Left ventricle myocardium inferior (tissue), 1 donor: Measurements from ENCODE around the gene JPT2. TPM values are rescaled to one million over a fixed set of nuclear protein-coding genes. Genes with fewer than 3 reads are reported as not detected.

Experiments used
- DNase-seq: peaks from one replicate; pipeline ENCODE4 v3.0.0-alpha.2; 2020
- H3K27ac ChIP-seq: fragments of 200-600 bp; replicated peaks from 2 replicates; pipeline ENCODE4 v1.8.0; 2021
- H3K27me3 ChIP-seq: fragments of 200-600 bp; 2 replicates; pipeline ENCODE4 v1.8.0; 2021; ENCODE audit warnings: low read depth
- H3K36me3 ChIP-seq: fragments of 200-600 bp; 2 replicates; pipeline ENCODE4 v1.8.0; 2021
- H3K4me1 ChIP-seq: fragments of 200-600 bp; 2 replicates; pipeline ENCODE4 v1.8.0; 2021
- H3K4me3 ChIP-seq: fragments of 200-600 bp; 2 replicates; pipeline ENCODE4 v1.8.0; 2021; ENCODE audit warnings: mild to moderate bottlenecking, moderate library complexity
- H3K9me3 ChIP-seq: fragments of 200-600 bp; replicated peaks from 2 replicates; pipeline ENCODE4 v1.8.0; 2021
- intact Hi-C: fragments of 100-400 bp; cut with micrococcal nuclease; formaldehyde crosslinking; loops from one replicate; pipeline ENCODE4 v1.11.0; 2022
- total RNA-seq: library from RNA; stranded (reverse); fragmentation: NEBNext Ultra II Directional; extraction: Animal tissue kit (Norgen Biotek cat#: 25700); gene quantifications from one replicate; pipeline ENCODE4 v1.2.1, GENCODE V29; 2021
- TF ChIP-seq, protein P1 (sequence below): fragments of 200-600 bp; IDR thresholded peaks from 2 replicates; pipeline ENCODE4 v1.8.0; 2021; ENCODE audit warnings: antibody characterized with exemption, mild to moderate bottlenecking, borderline replicate concordance
- donor health status: DM: no; HTN: yes; CAD: no; lungs with severe emphysema.

JPT2 gene
- total RNA-seq, 1 donor from 2014 or later = 30.6 TPM

DNA sequence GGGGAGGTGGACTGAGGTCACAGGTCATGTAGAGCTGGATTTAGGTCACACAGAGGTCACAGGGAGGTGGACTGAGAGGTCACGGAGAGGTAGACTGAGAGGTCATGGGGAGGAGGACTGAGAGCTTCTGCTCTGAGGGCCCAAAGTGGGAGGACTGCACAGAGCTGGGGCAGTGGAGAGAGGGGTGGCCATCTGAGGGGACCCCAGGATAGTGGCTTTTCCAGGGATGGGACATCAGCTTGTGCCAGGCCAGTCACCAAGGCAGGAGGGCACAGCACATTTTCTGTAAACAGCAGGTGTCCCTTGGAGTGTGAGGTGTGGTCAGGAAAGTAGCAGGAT lies 26.1 kb upstream of the JPT2 start:
- TF ChIP-seq, protein P1, sequence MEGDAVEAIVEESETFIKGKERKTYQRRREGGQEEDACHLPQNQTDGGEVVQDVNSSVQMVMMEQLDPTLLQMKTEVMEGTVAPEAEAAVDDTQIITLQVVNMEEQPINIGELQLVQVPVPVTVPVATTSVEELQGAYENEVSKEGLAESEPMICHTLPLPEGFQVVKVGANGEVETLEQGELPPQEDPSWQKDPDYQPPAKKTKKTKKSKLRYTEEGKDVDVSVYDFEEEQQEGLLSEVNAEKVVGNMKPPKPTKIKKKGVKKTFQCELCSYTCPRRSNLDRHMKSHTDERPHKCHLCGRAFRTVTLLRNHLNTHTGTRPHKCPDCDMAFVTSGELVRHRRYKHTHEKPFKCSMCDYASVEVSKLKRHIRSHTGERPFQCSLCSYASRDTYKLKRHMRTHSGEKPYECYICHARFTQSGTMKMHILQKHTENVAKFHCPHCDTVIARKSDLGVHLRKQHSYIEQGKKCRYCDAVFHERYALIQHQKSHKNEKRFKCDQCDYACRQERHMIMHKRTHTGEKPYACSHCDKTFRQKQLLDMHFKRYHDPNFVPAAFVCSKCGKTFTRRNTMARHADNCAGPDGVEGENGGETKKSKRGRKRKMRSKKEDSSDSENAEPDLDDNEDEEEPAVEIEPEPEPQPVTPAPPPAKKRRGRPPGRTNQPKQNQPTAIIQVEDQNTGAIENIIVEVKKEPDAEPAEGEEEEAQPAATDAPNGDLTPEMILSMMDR = no peak
- intact Hi-C loops = no loop called here
- DNase-seq = no peak
- Histone ChIP-seq H3K27me3 (no peaks in the 10 kb centered on the region), H3K4me1 (peaks cover 8% of the 10 kb centered on the region), H3K9me3 (no peaks in the 10 kb centered on the region), H3K36me3 (peaks cover 60% of the 10 kb centered on the region), H3K4me3 (no peak overlapping the region), H3K27ac (no peak overlapping the region)

DNA sequence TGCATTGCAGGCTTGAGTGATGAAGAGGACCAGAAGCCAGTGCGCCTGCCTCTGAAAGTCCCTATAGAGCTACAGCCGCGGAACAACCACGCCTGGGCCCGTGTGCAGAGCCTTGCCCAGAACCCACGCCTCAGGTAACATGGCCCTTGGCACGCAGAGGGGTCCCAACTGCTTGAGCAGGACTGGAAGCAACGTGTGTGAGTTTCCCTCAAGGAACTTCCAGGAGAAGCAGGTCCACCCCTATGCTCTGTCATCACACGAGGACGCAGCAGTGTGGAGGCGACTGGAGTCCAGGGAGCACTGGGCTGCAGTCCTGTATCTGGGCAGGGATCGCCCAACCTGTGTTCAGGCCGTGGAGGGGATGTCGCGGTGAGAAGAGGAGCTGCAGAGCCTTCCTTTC lies 25.1 kb upstream of the JPT2 start:
- no peaks in the 10 kb centered on the region for H3K27me3 ChIP-seq
- H3K27ac ChIP-seq = no peak overlapping the region
- no peak overlapping the region for H3K4me3 ChIP-seq
- no peak for DNase-seq
- H3K4me1 ChIP-seq = peaks cover 18% of the 10 kb centered on the region
- H3K9me3 ChIP-seq = no peaks in the 10 kb centered on the region
- peaks cover 61% of the 10 kb centered on the region for H3K36me3 ChIP-seq
- intact Hi-C loops = no loop called here
- TF ChIP-seq, protein P1 = no peak

DNA sequence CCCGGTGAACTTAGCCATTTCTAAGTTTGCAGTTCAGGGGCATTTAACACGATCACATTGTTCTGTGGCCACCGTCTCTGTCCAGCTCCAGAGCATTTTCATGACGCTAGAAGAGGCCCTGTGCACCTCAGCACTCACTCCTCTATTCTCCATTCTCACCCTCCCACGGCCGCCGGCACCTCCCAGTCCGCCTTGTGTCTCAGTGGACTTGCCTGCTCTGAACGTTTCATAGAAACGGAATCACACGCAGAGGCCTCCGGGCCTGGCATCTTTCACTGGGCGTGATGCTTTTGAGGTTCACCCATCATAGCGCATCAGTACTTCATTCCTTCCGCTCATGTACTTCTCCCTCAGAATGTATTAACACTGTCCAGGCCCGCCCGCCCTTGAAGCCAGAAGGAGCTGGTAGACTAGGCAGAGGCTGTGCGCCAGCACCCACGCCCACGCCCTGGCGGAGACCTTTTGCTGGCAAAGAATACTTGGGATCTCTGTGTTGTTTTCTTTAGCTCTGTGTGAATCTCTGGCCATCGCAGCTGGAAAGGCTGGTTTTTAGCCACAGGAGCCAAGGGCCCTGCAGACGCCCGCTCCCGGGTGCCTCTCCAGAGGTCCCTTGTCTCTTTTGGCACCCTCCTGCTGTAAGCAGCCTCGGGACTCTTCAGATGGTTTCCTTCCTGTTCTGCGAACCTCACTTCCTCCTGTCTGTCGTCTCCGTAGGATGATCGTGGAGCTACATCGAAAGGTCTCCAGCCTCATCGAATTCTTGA lies 23.4 kb upstream of the JPT2 start:
- Histone ChIP-seq H3K36me3 (peaks cover 65% of the 10 kb centered on the region), H3K9me3 (no peaks in the 10 kb centered on the region), H3K4me3 (no peak overlapping the region), H3K27ac (no peak overlapping the region), H3K4me1 (peaks cover 24% of the 10 kb centered on the region), H3K27me3 (no peaks in the 10 kb centered on the region)
- intact Hi-C loops = no loop called here
- TF ChIP-seq, protein P1 = no peak
- DNase-seq = no peak

DNA sequence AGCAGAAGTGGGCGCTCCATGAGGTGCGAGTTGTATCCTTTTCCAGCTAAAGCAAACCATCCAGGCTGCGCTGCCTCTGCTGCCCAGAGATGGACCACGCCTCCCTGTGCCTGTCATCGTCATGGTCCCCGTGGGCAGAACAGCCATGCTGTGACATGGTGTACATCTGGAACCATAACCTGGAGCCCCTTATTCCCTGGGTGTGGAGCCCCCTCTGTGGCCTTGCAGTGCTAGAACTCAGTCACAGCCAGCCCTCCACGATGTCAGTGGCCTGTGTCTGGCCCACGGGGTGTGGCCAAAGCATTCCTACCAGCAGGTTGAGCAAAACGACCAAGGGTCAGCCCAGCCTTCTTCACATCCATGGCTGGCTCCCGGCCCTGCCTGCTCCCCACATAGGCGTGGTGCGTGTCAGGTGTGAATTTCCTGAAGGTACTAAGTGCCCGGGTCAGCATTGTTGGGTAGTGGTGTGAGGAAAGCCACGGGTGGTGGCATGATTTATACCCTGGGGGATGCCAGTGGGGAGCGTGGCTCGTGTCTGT lies 22.7 kb upstream of the JPT2 start:
- Histone ChIP-seq H3K36me3 (peaks cover 72% of the 10 kb centered on the region), H3K27me3 (no peaks in the 10 kb centered on the region)

DNA sequence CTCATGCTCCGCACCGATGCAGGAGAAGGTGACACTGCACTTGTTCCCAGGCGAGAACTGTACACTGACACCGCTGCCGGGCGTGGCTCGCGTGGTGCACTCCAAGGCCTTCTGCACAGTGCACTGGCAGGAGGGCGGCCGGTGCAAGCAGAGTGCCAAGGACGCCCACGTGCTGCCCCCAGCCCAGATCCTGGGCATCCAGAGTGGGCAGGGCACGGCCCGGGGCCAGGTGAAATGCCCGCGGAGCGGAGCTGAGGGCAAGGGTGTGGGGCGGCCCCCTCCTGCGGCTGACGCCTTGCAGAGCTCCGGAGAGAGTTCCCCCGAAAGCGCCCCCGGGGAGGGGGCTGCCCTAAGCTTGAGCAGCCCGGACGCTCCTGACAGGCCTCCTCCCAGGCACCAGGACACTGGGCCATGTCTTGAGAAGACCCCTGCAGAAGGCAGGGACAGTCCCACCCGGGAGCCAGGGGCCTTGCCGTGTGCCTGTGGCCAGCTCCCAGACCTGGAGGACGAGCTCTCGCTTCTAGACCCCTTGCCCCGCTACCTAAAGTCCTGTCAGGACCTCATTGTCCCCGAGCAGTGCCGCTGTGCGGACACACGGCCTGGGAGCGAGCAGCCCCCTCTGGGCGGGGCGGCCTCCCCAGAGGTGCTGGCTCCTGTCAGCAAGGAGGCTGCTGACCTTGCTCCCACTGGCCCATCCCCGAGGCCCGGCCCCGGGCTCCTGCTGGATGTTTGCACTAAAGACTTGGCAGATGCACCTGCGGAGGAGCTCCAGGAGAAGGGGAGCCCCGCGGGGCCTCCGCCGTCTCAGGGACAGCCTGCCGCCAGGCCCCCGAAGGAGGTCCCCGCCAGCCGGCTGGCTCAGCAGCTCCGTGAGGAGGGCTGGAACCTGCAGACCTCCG lies 21.9 kb upstream of the JPT2 start:
- Histone ChIP-seq H3K27me3 (no peaks in the 10 kb centered on the region), H3K9me3 (no peaks in the 10 kb centered on the region), H3K4me3 (no peak overlapping the region), H3K27ac (peak overlapping the region; percentile 80), H3K4me1 (peaks cover 24% of the 10 kb centered on the region), H3K36me3 (peaks cover 79% of the 10 kb centered on the region)
- intact Hi-C loops = no loop called here
- TF ChIP-seq, protein P1 = no peak
- DNase-seq = no peak

More for the DNA sequence above, 22.7 kb upstream of the JPT2 start:
- no peak for DNase-seq
- Histone ChIP-seq H3K27ac (no peak overlapping the region), H3K9me3 (no peaks in the 10 kb centered on the region), H3K4me3 (no peak overlapping the region), H3K4me1 (peaks cover 24% of the 10 kb centered on the region)
- TF ChIP-seq, protein P1 = no peak
- intact Hi-C loops = no loop called here
